SK-N-MC (cell line): ENCODE measurements around the gene RBPJ.

Experiments used
- DNase-seq: peaks from one replicate; pipeline ENCODE4 v3.0.0-alpha.2; 2011; ENCODE audit warnings: low read depth, low spot score
- H3K27ac ChIP-seq: fragments of 200-600 bp; sonication (generic); 2 replicates; pipeline ENCODE4 v1.5.1; 2016; ENCODE audit warnings: mixed run types
- H3K36me3 ChIP-seq: fragments of 200-600 bp; sonication (generic); 2 replicates; pipeline ENCODE4 v1.6.1; 2017; ENCODE audit warnings: antibody characterized with exemption, low read length, mixed read lengths; ENCODE audit not compliant: insufficient read depth
- H3K4me3 ChIP-seq: fragments of 200-600 bp; sonication (generic); 2 replicates; pipeline ENCODE4 v1.5.1; 2016
- H3K9ac ChIP-seq: fragments of 200-600 bp; sonication (generic); 2 replicates; pipeline ENCODE4 v1.8.0; 2017; ENCODE audit warnings: mixed run types, mixed read lengths; ENCODE audit not compliant: insufficient read length
- H3K9me3 ChIP-seq: fragments of 200-600 bp; sonication (generic); 2 replicates; pipeline ENCODE4 v1.6.1; 2017; ENCODE audit warnings: low read depth, mild to moderate bottlenecking, antibody characterized with exemption, low read length, moderate library complexity, mixed read lengths
- EZH2 ChIP-seq: fragments of 200-600 bp; sonication (generic); IDR thresholded peaks from one replicate; pipeline ENCODE4 v1.6.1; 2017; ENCODE audit warnings: antibody characterized with exemption
- FOXP2 ChIP-seq: optimal IDR thresholded peaks from 2 replicates; pipeline ENCODE3; 2011; ENCODE audit warnings: mild to moderate bottlenecking, moderate library complexity; ENCODE audit not compliant: insufficient read depth; ENCODE audit errors: extremely low read length, control extremely low read depth
- POLR2AphosphoS5 ChIP-seq: IDR thresholded peaks from 2 replicates; pipeline ENCODE4 v1.6.1; 2012; ENCODE audit warnings: mild to moderate bottlenecking, low read depth, low read length, borderline replicate concordance

RBPJ gene

GRCh38 chr4:26298198-26298947 lies 22.4 kb upstream of the RBPJ start:
- TF ChIP-seq POLR2AphosphoS5, result no peak
- TF ChIP-seq FOXP2, result no peak
- TF ChIP-seq EZH2, result no peak
- H3K27ac ChIP-seq, result no peak overlapping the region; the same call in 1 of the 2 replicates
- no peak overlapping the region for H3K4me3 ChIP-seq
- no peaks in the 10 kb centered on the region for H3K36me3 ChIP-seq
- DNase-seq, result no peak
- no peaks in the 10 kb centered on the region for H3K9me3 ChIP-seq
- H3K9ac ChIP-seq, result no peak overlapping the region

GRCh38 chr4:26299254-26299882 lies 21.4 kb upstream of the RBPJ start:
- no peak overlapping the region for H3K27ac ChIP-seq
- no peak overlapping the region for H3K9ac ChIP-seq
- no peak for TF ChIP-seq EZH2
- no peak for TF ChIP-seq POLR2AphosphoS5
- TF ChIP-seq FOXP2, result no peak
- H3K36me3 ChIP-seq, result no peaks in the 10 kb centered on the region
- no peaks in the 10 kb centered on the region for H3K9me3 ChIP-seq
- H3K4me3 ChIP-seq, result no peak overlapping the region
- no peak for DNase-seq

- H3K9me3 ChIP-seq, result no peaks in the 10 kb centered on the region
- no peaks in the 10 kb centered on the region for H3K36me3 ChIP-seq
- no peak overlapping the region for H3K9ac ChIP-seq
- DNase-seq, result no peak
- no peak for TF ChIP-seq FOXP2
- no peak for TF ChIP-seq EZH2
- TF ChIP-seq POLR2AphosphoS5, result no peak
- no peak overlapping the region for H3K27ac ChIP-seq
- no peak overlapping the region for H3K4me3 ChIP-seq
These were observed 20.2 kb upstream of the RBPJ start for GRCh38 chr4:26300314-26301307.

GRCh38 chr4:26302031-26302899 lies 18.5 kb upstream of the RBPJ start:
- DNase-seq, result no peak
- no peaks in the 10 kb centered on the region for H3K36me3 ChIP-seq
- H3K27ac ChIP-seq, result no peak overlapping the region
- H3K9me3 ChIP-seq, result no peaks in the 10 kb centered on the region
- no peak overlapping the region for H3K9ac ChIP-seq
- TF ChIP-seq FOXP2 (no peak), EZH2 (no peak), POLR2AphosphoS5 (no peak)
- H3K4me3 ChIP-seq, result no peak overlapping the region

GRCh38 chr4:26303008-26303407 lies 17.8 kb upstream of the RBPJ start:
- Histone ChIP-seq H3K36me3 (no peaks in the 10 kb centered on the region), H3K4me3 (no peak overlapping the region), H3K9ac (no peak overlapping the region), H3K27ac (no peak overlapping the region), H3K9me3 (no peaks in the 10 kb centered on the region)
- no peak for DNase-seq
- TF ChIP-seq FOXP2 (no peak), POLR2AphosphoS5 (no peak), EZH2 (no peak)

GRCh38 chr4:26307037-26307800 lies 13.6 kb upstream of the RBPJ start:
- Histone ChIP-seq H3K36me3 (no peaks in the 10 kb centered on the region), H3K9ac (no peak overlapping the region), H3K9me3 (no peaks in the 10 kb centered on the region), H3K27ac (no peak overlapping the region), H3K4me3 (no peak overlapping the region)
- DNase-seq, result no peak
- TF ChIP-seq FOXP2 (no peak), EZH2 (no peak), POLR2AphosphoS5 (no peak)

GRCh38 chr4:26308568-26308967 lies 12.2 kb upstream of the RBPJ start:
- Histone ChIP-seq H3K36me3 (no peaks in the 10 kb centered on the region), H3K9ac (no peak overlapping the region), H3K4me3 (no peak overlapping the region), H3K27ac (no peak overlapping the region), H3K9me3 (no peaks in the 10 kb centered on the region)
- no peak for DNase-seq
- TF ChIP-seq EZH2 (no peak), POLR2AphosphoS5 (no peak), FOXP2 (no peak)
